Retina (tissue), 1 donor: Measurements from ENCODE around the gene DPP9.
"Not testable (repeated sequence)": the region's sequence is repeated elsewhere in the genome, so short reads cannot be mapped to it uniquely, and the experiment has no call there.

ENCODE experiments used
- DNase-seq: peaks from one replicate; pipeline ENCODE4 v3.0.0-alpha.2; 2016

The DPP9 gene

DNA sequence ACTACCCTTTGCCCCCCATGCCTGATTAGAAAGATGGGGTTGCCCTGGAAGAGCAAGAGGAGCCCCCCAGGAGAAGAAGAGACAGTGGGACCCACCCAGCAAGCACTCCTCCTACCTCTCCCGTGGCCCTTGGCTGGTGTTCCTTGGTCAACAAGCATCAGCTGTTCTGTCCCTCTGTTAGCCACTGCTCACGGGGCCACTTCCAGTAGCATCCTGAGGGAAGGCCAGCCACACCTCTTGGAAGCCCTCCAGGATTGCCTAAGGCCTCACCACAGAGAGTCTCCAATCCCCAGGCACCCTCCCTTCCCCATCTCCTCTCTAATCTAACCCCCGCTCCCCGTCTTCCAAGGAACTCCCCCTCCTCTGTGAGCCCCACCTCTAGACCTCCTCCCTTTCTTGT lies 15.1 kb upstream of the DPP9 start:
- DNase-seq = no peak

DNA sequence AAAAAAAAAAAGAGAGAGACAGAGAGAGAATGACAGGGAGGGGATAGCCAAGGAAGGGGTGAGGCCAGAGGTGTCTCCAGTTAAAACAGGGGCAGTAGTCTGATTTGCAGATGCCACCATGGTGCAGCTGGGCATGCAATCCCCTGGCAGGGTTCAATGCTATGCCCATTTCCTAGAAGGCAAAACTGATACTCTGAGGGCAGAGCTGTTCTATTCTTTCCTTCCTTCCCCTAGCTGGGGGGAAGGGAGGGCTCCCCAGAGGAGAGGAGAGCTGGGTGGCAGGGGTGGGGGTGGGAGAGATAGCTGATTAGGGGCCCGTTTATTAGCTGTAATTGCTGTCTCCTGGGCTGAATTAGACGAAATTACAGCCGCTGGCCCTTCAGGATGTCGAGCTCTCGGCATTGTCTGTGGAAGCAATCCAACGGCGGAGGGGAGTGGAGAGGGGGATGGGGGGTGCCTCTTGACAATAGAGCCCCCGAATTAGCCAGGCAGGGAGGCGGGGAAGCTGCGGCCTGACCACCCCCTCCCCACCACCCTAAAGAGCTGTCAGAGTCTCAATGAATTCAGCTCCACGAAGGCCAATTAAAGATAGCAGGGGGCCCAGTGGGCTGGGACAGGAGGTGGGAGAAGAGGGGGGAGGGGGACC lies 14.4 kb upstream of the DPP9 start:
- peak; percentile 72 for DNase-seq

DNA sequence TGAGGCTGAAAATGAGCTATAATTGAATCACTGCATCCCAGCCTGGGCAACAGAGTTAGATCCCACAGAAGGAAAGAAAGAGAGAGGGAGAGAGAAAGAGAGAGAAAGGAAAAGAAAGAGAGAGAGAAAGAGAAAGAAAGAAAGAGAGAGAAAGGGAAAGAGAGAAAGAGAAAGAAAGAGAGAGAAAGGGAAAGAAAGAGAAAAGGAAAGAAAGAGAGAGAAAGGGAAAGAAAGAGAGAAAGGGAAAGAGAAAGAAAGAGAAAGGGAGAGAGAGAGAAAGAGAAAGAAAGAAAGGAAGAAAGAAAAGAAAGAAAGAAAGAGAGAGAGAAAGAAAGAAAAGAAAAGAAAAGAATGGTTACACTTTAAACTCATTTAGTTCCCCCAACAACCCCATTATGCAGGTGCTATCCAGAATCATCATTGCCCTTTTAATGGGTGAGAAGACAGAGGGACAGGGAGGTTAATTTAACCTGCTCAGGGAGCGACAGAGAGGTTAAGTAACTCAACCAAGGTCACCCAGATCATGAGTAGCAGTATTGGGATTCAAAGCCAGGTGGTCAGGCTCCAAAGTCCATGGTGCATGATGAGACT lies 10.2 kb upstream of the DPP9 start:
- DNase-seq = no peak

DNA sequence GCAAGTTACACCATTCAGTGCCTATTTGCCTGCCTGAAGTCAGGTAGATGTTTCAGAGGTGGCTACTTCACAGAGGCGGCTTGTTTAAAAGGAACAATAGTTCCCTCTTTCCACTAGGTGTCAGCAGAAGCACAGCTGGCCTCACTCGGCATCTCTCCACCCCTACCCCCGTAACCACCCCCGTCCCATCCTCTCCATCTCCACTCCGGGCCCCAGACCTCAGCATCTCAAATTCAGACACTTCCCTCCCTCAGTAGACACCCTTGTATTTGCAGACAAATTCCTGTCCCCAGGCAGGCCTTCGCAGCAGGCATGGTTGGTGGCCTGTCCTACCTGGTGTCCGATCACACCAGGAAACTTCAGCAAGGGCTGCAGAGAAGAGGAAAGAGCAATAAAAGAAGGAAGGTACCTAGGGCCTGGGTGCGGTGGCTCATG lies 9.1 kb upstream of the DPP9 start:
- DNase-seq = peak; percentile 71

DNA sequence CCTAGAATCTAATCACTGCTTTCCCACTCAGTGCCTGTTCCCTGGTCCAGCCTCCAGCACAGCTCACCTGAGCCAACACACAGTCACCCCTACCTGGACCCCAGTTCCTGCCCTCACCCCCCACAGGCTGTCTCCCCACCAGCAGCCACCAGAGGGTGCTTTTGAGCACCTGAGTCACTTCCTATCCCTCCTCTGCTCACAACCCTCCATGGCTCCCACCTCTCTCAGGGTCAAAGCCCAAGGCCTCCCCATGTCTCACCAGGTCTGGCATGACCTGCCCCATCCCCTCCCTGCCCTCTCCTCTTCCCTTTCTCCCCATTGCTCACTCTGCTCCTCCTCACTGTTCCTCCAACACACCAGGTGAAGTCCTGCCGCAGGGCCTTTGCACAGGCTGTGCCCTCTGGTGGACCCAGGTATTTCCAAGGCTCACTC lies 7.1 kb upstream of the DPP9 start:
- no peak for DNase-seq

DNA sequence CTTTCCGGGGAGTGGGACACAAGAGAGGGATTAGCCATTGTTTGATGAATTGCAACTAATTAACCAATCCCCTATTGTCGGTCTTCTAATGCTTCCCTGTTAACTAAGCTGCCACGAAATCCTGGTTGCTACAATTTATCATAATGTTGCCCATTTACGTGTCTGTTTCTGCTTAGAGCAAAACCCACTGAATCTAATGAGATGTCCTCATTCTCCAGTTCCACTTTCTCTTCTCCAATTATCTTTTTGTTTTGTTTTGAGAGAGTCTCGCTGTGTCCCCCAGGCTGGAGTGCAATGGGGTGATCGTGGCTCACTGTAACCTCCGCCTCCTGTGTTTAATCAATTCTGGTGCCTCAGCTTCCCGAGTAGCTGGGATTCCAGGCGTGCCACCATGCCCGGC lies 5.2 kb upstream of the DPP9 start:
- no peak for DNase-seq

DNA sequence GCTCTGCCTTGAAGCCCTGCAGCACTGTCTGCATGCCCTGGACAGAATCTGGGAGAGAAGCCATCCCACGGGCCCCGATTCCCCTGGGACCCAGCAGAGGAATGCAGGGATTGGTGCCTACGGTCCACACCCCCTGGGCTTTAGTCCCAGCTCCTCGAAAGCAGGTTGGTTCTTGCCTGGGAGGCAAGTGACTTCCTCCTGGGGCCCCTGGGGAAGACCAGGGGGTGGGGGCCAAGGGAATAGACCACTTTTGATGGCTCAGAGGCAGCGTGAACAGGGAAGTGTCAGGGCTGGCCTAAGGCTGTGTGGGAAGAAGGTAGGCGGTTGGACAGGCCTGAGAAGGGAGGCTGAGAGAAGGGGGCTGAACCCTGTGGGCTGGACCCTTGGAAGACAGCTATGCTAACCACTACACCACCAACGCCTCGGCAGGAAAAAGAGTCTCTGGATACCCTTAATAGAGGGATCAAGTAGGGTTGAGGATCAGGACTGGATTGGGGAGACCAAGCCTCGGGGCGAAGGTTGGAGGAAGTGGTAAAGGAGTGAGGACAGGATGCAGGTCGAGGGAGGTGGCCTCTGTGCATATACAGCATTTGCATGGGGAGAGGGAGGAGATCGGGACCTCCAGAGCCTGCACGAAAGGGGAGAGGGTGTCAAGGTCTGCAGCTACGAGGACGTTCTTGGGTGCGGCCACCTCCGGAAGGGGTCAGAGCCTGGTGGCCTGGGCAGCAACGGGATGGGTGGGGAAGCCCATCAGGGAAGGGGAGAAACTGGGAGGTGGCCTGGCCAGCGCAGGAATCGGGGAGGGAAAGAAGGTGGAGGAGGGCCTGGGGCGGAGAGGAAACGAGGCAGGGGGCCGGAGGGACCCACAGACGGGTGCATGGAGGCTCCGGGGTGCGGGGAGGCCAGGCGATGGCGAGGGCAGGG lies 709 bp downstream of the DPP9 start:
- DNase-seq = no peak

DNA sequence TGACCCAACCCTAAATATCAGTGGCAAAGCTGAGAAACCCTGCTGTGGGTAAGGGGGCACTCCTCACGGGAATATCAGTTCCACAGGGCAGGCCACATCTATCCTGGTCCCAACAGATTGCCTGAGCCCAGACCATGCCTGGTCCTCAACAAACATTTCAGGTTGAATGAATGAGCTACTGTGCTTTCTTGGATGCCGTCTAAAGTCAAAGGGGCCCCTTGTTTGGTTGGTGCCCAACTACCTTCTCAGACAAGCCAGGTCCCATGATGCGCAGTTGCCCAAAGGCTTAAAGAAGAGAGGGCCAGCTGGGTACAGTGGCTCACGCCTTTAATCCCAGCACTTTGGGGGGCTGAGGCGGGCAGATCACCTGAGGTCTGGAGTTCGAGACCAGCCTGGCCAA lies 2.4 kb downstream of the DPP9 start:
- DNase-seq = no peak

DNA sequence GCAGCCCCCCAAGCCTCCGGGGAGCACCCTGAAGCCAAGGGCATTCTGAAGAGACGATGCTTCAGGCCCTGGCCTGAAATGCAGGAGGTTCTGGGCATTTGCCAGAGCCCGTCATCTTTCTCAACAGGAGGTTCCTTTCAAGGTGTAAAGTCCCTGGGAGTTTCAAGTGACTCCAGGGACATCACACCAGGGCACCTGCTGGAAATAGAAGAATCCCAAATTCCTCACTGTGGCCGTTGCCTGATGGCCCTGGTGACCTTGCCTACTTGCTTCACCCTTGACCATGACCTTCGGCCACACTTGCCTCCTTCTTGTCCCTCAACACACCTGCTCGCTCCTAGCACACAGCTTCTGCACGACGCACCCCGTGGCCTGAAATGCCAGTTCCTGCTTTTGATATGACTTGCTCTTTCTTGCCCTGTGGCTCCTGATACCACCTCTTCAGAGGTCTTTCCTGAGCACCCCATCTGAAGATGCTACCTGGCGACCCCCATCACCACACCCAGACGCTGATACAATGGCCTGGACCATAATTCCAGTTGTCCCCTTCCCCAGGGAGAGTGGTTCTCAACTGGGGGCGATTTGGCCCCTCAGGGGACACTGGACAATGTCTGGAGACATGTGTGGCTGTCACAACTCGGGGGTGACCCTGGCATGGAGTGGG lies 3.5 kb downstream of the DPP9 start:
- DNase-seq = no peak

DNA sequence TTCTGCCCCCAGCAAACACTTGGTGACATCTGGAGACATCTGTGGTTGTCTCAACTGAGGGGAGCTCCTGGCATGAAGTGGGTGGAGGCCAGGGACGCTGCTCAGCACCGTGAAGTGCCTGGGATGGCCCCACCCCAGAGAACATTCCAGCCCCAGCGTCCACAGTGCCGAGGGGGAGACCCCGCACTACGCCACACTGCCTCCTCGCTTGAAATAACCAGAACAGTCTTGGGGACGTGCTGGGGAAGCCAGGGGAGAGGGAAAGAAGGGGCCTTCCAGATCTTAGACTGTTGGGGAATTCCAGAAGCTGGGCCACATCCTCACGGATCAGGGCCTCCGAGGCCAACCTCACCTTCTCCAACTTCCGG lies 4.2 kb downstream of the DPP9 start:
- DNase-seq = no peak

DNA sequence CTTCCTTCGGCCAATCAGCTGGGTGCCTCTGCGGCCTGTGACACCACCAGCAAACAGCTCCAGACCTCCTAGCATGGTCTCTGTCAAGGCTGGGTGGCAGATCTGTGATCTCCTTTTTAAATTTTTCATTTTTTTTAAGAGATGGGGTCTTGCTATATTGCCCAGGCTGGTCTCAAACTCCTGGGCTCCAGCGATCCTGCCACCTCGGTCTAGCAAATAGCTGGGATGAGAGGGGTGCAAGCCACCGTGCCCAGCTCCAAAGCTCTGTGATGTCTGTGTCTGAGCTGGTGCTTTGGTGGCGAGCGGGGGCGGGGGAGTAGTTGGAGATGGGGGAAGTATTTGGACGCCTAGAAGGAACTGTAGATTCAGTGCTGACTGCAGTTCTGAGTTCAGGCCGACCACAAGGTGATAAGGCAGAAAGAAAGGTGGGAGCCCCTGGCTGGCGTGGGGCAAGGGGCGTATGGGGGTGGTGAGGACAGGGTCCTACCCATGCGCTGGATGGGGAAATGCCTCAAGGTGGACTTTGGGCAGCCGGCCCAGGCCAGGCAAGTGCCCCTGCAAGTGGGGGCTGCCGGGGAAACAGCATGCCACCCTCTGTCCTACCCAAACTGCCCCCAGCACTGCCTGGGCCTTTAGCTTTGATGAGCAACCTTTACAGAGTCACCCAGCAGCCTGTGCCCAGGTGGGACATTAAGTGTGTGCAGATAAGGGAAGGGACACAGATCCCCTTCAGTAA lies 5.5 kb downstream of the DPP9 start:
- no peak for DNase-seq

DNA sequence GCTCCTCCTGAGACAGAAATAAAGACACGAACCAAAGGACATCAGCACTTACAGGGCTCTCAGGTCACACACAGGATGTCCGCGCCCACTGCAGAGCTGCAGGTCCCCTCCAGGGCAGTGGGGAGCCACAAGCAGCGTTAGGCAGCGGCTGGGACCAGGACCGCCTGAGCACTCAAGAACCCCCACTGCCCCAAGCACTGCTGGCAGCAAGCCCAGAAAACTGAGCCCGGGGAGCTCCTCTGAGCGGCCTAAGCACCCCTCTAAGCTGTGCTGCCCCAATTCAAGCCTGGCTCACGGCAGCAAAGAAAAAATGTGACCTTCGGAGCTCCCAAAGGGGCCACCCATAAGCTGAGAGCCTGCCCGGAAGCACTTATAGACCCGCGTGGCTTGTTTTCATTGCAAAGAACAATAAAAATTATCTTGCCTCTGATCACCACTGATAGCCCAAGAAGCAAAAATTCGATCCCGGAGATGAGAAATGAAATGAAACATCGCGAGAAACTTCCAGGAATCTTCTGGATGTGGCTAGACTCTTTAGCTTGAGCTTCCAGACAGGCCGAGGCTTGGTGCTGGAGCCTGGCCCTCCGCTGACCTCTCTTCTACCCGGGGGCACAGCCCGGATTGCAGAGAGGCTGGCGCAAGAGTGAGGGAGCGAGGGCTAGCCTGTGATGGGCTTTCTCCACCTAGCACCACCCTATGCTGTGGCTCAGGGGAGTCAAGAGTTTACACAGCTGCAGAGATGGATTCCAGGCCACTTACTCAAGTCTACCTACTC lies 6.3 kb downstream of the DPP9 start:
- no peak for DNase-seq

DNA sequence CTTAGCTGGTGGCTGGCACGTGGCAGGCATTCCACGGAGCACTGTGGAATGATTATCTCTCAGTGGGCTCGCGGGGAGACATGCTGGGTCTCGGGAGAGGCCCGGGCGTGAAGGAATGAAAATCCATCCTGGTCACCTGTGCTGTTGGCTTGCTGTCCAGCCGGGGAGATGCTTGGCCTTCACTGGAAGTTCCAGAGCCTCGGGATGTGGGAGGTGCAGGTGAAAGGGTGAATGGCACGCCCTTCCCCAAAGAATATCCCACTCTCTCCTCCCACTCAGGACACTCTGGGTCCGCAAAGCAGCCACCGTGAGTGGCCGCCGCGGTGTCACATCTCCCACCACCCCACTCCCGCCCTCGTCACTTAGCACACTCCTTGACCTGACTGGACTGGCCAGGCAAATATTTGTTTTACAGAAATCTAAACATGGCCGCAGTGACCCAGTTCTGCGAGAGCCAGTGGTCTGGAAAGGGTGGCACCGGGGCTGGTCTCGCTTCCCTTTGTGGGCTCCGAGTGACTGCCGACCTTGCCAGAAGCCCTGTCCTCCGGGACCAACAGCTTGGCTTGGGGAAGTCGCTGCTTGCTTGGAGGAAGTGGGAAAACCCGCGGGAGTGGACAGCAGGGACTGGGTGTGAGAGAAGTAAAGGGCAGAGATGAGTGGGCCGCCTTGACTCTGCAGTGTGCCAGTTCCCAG lies 8.0 kb downstream of the DPP9 start:
- DNase-seq = no peak

DNA sequence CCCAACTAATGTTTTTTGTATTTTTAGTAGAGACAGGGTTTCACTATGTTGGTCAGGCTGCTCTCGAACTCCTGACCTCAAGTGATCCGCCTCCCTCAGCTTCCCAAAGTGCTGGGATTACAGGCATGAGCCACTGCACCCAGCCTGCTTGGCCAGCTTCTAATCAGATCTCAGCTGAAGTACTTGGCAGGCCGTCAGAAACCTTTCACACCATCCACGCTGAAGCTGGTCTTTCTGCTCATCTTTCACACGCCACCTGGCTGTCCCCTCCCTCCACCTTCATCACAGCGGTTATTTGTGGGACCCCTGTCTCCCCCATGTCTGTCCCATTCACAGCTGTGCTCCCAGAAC lies 8.5 kb downstream of the DPP9 start:
- DNase-seq = not testable (repeated sequence)

DNA sequence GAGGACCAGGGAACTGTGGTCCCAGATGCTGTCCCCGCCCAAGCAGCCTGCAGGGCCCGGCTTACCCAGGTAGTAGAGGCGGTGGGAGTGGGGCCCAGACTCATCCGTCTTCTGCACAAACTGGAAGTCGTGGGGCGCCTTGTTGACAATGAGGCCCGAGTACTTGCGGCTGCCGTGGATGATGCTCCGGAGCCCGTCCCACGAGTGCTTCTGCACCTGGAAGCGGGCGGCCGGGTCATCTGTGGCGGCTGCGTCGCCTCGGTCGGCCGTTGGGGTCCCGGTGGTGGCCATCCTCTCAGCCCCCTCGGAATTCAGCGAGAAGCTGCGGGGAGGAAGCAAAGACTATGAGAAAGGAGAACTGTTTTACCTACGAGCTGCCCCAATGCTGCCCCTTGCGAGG lies 9.6 kb downstream of the DPP9 start:
- no peak for DNase-seq

DNA sequence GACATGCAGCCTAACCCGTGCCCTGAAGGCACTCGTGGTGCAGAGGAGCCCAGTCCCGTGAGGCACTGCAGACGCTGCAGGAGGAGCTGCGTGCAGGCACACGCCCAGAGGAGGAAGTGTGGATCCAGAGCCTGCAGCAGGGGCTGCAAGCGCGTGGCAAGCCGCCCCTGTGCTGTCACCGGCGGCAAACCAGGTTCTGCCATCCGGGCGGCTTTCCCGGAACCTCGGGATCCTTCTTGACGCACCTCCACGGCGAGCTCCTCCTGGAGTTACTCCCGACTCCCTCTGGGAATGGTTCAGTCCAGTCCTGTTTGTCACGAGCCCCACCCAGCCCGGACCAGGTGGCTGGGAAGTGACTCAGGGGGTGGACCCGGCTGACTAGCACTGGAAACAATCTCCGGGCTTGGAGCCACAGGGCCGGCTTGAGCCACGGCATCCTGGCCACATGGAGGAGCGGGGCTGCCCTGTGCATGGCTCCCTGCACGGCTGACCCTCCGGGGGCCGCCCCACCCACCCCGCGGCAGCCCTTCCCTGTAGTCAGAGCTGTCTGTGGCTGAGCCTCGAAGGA lies 10.2 kb downstream of the DPP9 start:
- no peak for DNase-seq

DNA sequence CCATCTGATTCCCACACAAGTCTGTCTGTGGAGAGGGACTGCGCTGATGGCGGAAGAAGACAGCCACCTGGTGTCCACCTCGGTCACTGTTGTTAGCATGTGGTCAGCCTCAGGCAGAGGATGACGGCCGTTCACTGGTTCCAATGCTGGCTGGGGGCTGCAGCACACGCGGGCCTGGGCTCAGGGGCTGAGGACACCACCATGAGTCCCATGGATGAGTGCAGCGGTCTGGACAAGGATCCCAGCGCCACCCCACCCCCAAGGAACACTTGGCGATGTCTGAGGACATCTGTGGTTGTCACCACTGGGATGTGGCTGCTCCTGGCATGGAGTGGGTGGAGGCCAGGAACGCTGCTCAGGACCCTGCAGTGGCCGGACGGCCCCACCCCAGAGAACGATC lies 10.9 kb downstream of the DPP9 start:
- no peak for DNase-seq

DNA sequence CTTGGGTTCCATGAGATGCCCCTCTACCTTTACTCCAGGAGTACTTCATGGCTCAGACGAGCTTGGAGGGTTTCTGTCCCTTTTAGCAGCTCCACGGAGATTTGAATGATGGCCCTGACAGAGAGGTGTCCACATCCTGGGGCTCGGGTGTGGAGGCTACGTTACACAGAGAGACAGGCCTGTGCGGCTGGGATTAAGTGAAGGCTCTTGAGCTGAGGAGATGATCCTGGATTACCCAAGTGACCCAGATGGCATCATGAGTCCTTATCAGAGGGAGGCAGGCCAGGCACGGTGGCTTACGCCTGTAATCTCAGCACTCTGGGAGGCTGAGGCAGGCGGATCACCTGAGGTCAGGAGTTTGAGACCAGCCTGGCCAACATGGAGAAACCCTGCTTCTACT lies 12.4 kb downstream of the DPP9 start:
- DNase-seq = no peak

DNA sequence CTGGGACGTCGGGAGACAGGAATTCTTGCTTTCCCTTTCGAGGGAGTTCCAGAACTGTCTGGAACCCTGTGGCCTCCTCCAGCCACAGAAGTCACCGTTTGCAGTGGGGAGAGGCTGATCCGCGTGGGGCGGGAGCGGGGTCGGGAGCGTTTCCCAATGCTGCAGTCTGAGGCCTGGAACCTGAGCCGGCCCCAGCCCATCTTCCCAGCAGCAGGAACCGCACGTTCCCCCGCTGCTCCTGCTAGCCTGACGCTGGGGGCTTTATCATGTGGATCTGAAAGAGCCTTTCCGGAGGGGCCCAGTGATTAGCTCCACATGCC lies 13.4 kb downstream of the DPP9 start:
- no peak for DNase-seq

DNA sequence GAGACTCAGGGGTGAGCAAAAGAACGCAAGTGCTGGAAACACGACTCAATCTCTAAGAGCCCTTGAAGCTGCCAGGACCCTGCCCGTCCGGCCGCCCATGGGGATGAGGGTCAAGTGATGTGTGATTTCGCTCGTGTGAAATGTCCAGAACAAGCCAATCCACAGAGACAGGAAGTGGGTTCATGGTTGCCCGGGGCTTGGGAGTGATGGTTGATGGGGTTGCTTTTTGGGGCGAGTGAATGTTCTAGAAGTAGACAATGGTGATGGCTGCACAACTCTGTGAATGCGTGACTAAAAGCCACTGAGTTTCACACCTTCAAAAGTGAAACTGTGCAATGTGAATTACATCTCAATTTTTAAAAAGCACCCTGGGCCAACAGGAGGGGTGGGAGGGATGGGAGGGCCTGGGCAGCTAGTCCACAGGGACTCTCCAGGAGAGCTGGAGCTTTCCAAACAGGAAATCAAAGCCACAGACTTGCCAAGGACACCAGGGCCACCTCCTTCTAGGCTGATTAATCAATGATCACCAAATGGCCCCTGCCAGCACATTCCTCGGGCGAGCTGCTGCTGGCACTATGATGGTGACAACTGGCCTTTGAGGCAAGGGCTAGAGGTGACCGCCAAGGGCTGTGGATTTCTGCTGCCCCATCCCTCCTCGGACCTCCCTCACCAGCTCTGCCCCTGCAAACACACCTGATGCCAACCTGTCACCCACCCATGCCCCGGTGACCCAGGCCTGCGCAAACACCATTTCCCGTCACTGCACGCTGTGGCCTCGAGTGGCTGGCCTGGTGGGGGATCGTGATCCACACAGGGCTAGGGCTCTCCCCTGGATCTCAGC lies 14.0 kb downstream of the DPP9 start:
- DNase-seq = no peak
